SK-N-SH treated with all-trans-retinoic acid at 6 μM for 48 hours (cell line): ENCODE data around the gene CHP2.

Experiments used
- BACH2 ChIP-seq: fragments of 250-450 bp; sonication (Bioruptor Pico); IDR thresholded peaks from 2 replicates; pipeline ENCODE4 v1.9.0; 2021; ENCODE audit warnings: mild to moderate bottlenecking, borderline replicate concordance
- CSDC2 ChIP-seq: fragments of 250-450 bp; sonication (Bioruptor Pico); IDR thresholded peaks from 2 replicates; pipeline ENCODE4 v1.5.0; 2020; ENCODE audit warnings: mild to moderate bottlenecking, moderate library complexity
- GLIS3 ChIP-seq: fragments of 250-450 bp; sonication (Bioruptor Pico); IDR thresholded peaks from 2 replicates; pipeline ENCODE4 v1.5.0; 2020; ENCODE audit warnings: mild to moderate bottlenecking, moderate library complexity
- ZC3H10 ChIP-seq: fragments of 250-450 bp; sonication (Bioruptor Pico); IDR thresholded peaks from 2 replicates; pipeline ENCODE4 v1.5.1; 2021; ENCODE audit warnings: mild to moderate bottlenecking, moderate library complexity
- ZFP30 ChIP-seq: fragments of 450-650 bp; formaldehyde crosslinking; IDR thresholded peaks from 2 replicates; pipeline ENCODE4 v1.5.0; 2022; ENCODE audit warnings: mild to moderate bottlenecking, moderate library complexity
- TF ChIP-seq, protein P1 (sequence below): fragments of 250-450 bp; sonication (Bioruptor Pico); IDR thresholded peaks from 2 replicates; pipeline ENCODE4 v1.5.1; 2020; ENCODE audit warnings: low read depth, mild to moderate bottlenecking, moderate library complexity

DNA sequence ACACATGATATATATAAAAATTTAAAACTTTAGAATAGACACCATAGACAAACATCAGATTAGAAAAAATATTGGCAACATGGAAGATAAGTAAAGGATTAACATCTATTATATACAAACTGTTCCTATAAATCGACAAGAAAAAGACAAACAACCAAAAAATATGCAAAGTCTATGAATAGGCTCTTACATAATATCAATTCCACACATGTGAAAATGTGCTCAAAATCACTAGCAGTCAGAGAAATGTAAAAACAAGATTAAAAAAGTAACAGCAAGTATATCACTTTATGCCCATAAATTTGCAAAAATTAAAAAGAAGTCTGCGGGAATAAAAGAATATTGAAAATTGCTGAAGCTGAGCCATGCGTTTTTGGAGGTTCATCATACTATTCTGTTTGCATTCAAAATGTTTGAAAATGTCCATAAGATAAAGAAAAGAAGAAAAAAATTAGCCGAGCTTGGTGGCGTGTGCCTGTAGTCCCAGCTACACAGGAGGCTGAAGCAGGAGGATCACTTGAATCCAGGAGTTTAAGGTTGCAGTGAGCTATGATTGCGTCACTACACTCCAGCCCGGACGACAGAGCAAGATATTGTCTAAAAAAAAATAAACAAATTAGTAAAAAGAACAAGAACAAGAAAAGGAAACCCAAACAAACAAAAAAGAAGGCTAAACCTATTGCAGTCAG lies 30.6 kb upstream of the CHP2 start:
- TF ChIP-seq ZFP30 (CRISPR knock-in tag) (no peak), BACH2 (CRISPR knock-in tag) (no peak), CSDC2 (no peak), ZC3H10 (CRISPR knock-in tag) (no peak), GLIS3 (CRISPR knock-in tag) (no peak)
- TF ChIP-seq, protein P1, sequence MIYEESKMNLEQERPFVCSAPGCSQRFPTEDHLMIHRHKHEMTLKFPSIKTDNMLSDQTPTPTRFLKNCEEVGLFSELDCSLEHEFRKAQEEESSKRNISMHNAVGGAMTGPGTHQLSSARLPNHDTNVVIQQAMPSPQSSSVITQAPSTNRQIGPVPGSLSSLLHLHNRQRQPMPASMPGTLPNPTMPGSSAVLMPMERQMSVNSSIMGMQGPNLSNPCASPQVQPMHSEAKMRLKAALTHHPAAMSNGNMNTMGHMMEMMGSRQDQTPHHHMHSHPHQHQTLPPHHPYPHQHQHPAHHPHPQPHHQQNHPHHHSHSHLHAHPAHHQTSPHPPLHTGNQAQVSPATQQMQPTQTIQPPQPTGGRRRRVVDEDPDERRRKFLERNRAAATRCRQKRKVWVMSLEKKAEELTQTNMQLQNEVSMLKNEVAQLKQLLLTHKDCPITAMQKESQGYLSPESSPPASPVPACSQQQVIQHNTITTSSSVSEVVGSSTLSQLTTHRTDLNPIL (CRISPR knock-in tag) = no peak
